T-helper 2 cell treated with Interferon-gamma antibody and Interleukin-4, amounts not matched to agents 5 μg/mL and 100 μg/mL, for 36 hours (primary cell): ENCODE data around the gene ROBO1.

Source experiments
- DNase-seq: peaks from one replicate; pipeline ENCODE4 v3.0.0; 2021; ENCODE audit warnings: low spot score
- H3K27ac Mint-ChIP-seq: one replicate; pipeline ENCODE4 v1.8.0; 2021; ENCODE audit warnings: mild to moderate bottlenecking, mixed read lengths
- H3K27me3 Mint-ChIP-seq: one replicate; pipeline ENCODE4 v1.8.0; 2021; ENCODE audit warnings: low read depth, mixed read lengths
- H3K36me3 Mint-ChIP-seq: one replicate; pipeline ENCODE4 v1.8.0; 2021; ENCODE audit warnings: low read depth, mixed read lengths
- H3K4me1 Mint-ChIP-seq: one replicate; pipeline ENCODE4 v1.8.0; 2021; ENCODE audit warnings: low read depth, mixed read lengths
- H3K4me3 Mint-ChIP-seq: one replicate; pipeline ENCODE4 v1.8.0; 2022; ENCODE audit warnings: mild to moderate bottlenecking, moderate library complexity, mixed read lengths
- H3K9me3 Mint-ChIP-seq: one replicate; pipeline ENCODE4 v1.8.0; 2021; ENCODE audit warnings: mixed read lengths

Gene ROBO1

DNA sequence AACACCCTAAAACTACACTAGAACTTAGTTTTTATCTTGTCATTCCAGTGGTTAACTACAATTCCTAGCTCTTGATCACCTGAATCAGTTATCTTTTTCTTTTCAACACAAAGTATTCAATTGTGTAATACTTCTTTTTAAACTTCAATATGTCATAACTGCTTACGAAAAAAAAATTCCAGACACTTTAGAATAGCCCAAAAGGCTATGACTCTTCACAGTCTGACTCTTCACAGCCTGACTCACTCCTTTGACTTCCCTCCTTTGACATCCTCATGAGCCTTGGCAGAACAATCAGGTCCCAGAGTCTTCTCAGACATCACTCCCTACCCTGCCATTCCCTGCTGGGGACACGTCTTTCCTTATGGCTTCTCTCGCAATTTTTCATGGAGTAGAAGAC, 727.1 kb downstream of the ROBO1 start:
- no peaks in the 10 kb centered on the region for H3K36me3 Mint-ChIP-seq
- H3K27me3 Mint-ChIP-seq, result no peaks in the 10 kb centered on the region
- peaks cover 8% of the 10 kb centered on the region for H3K9me3 Mint-ChIP-seq
- no peak for DNase-seq
- no peaks in the 10 kb centered on the region for H3K4me1 Mint-ChIP-seq
- H3K27ac Mint-ChIP-seq, result no peak overlapping the region
- no peak overlapping the region for H3K4me3 Mint-ChIP-seq

DNA sequence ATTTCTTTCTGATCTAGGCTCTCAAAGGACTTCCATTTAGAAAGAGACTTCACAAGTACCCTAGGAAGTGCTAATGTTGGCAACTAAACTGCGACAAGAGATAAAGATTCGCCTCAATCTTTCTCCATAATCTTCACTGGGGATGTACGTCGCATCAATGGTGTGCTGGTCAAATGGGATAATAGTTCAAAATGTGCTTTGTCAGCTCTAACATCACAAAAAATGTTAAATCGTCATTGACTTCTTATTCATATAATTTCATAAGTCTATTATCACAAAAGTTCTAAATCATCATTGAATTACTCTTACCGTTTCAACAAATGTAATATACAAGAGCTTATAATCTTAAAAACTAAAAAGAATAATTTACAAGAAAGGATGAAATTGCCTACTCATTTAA, 727.7 kb downstream of the ROBO1 start:
- Mint-ChIP-seq H3K9me3 (peaks cover 6% of the 10 kb centered on the region), H3K4me1 (no peaks in the 10 kb centered on the region), H3K4me3 (no peak overlapping the region), H3K27me3 (no peaks in the 10 kb centered on the region), H3K27ac (no peak overlapping the region), H3K36me3 (no peaks in the 10 kb centered on the region)
- DNase-seq, result no peak

- no peak for DNase-seq
- H3K36me3 Mint-ChIP-seq, result no peaks in the 10 kb centered on the region
- H3K9me3 Mint-ChIP-seq, result peaks cover 6% of the 10 kb centered on the region
- H3K4me1 Mint-ChIP-seq, result no peaks in the 10 kb centered on the region
- H3K4me3 Mint-ChIP-seq, result no peak overlapping the region
- no peak overlapping the region for H3K27ac Mint-ChIP-seq
- no peaks in the 10 kb centered on the region for H3K27me3 Mint-ChIP-seq
Measured at GRCh38 chr3:79039192-79039591, 728.6 kb downstream of the ROBO1 start.

DNA sequence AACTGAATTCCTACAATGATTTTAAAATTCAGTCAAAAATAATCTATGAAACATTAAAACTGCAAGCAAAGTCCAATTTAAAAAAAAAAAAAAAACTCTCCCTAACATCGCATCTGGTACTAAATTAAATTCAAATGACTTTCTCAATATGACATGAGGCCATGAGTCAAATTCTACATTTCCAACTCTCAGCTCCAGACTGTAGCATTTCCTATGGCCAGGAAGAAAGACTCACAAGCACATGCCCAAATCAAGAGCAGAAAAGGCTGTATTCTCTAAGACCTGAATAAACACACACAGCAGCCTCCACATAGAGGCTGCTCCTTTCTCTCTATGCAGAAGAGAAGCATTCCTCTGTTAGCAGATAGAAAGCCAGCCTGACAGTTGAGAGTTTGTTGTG, 729.2 kb downstream of the ROBO1 start:
- Mint-ChIP-seq H3K36me3 (no peaks in the 10 kb centered on the region), H3K9me3 (peaks cover 3% of the 10 kb centered on the region), H3K4me3 (no peak overlapping the region), H3K27ac (no peak overlapping the region), H3K27me3 (no peaks in the 10 kb centered on the region), H3K4me1 (no peaks in the 10 kb centered on the region)
- DNase-seq, result no peak

GRCh38 chr3:79038057-79038456, 729.7 kb downstream of the ROBO1 start:
- no peak for DNase-seq
- Mint-ChIP-seq H3K9me3 (no peaks in the 10 kb centered on the region), H3K27ac (no peak overlapping the region), H3K36me3 (no peaks in the 10 kb centered on the region), H3K27me3 (no peaks in the 10 kb centered on the region), H3K4me1 (no peaks in the 10 kb centered on the region), H3K4me3 (no peak overlapping the region)

DNA sequence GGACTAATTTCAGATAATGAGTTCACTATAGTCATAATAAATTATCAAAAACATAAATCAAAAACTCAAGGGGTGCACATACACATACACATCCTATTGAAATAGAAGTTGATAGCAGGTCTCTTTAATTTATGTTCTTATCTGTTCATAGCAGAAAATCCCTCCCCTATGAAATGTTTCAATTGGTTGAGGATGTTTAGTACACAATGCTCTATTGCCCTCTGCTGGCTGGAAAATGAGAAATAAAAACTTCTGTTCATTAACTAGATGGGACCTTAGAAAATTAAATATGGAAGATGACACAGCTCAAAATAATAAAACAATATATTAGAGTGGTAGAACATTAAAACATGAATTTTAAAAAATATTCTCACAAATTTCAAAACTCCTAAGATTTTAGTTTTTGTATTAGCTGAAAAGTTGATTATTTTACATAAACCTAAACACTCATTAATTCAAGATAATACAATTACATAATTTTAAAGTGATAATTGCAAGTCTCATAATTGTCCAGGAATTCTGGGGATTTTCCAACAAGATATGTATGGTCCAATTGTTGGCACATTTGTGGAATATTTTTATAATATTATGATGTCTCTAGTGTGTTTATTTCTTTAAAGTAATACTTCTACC, 735.0 kb downstream of the ROBO1 start:
- Mint-ChIP-seq H3K36me3 (no peaks in the 10 kb centered on the region), H3K27ac (no peak overlapping the region), H3K27me3 (no peaks in the 10 kb centered on the region), H3K4me3 (no peak overlapping the region), H3K4me1 (no peaks in the 10 kb centered on the region), H3K9me3 (no peaks in the 10 kb centered on the region)
- DNase-seq, result no peak

DNA sequence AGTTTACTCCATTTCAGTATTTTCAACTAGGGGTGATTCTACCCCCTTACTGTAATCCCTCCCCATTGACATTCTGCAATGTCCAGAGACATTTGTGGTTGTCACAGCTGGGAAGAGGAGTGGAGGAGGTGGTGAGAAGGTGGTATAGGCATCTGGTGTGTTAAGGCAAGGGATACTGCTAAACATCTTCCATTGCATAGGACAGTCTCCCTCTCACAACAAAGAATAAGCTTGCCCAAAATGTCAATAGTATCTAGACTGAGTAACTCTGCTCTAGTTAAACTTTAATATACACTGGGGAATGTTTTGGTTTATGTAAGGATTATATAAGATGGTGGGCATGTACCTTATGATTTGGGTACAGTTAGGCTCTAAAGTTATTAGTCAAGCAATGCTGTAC, 737.6 kb downstream of the ROBO1 start:
- H3K27me3 Mint-ChIP-seq, result no peaks in the 10 kb centered on the region
- H3K27ac Mint-ChIP-seq, result no peak overlapping the region
- no peak overlapping the region for H3K4me3 Mint-ChIP-seq
- no peaks in the 10 kb centered on the region for H3K36me3 Mint-ChIP-seq
- no peak for DNase-seq
- H3K4me1 Mint-ChIP-seq, result no peaks in the 10 kb centered on the region
- no peaks in the 10 kb centered on the region for H3K9me3 Mint-ChIP-seq

- no peaks in the 10 kb centered on the region for H3K27me3 Mint-ChIP-seq
- H3K27ac Mint-ChIP-seq, result no peak overlapping the region
- DNase-seq, result no peak
- H3K4me1 Mint-ChIP-seq, result no peaks in the 10 kb centered on the region
- no peaks in the 10 kb centered on the region for H3K9me3 Mint-ChIP-seq
- no peaks in the 10 kb centered on the region for H3K36me3 Mint-ChIP-seq
- no peak overlapping the region for H3K4me3 Mint-ChIP-seq
Measured at GRCh38 chr3:79028916-79029315, 738.9 kb downstream of the ROBO1 start.

DNA sequence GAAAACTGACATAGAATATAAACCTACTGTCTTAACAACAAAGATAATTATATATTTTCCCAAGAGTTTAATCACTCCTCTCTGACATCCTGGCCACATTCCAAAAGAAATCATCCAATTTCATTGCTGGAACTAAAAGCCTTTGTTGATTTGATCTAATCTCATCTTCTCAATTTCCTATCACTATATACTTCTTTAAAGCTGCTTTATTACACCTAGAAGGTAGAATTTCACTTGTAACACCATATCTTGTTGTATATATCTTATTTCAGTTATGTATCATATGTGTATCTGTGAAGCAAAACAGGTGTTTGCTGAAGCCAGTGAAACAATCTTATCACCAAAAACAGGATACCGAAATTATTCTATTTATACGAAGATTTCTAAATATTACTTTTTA, 740.2 kb downstream of the ROBO1 start:
- H3K27me3 Mint-ChIP-seq, result no peaks in the 10 kb centered on the region
- DNase-seq, result no peak
- H3K9me3 Mint-ChIP-seq, result no peaks in the 10 kb centered on the region
- H3K27ac Mint-ChIP-seq, result no peak overlapping the region
- no peaks in the 10 kb centered on the region for H3K36me3 Mint-ChIP-seq
- H3K4me1 Mint-ChIP-seq, result no peaks in the 10 kb centered on the region
- no peak overlapping the region for H3K4me3 Mint-ChIP-seq

DNA sequence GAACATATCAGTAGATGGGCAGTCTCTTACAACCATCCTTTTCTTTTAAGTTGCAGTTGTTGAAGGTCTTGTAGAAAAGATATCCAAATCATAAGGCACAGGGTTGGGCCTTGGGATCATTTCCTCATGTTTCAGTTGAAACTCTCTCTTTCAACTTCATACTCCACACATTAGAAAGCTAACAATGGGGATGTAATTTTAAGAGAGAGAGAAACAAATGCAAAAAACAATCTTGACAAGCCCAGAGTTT, 747.9 kb downstream of the ROBO1 start:
- H3K4me1 Mint-ChIP-seq, result peaks cover 3% of the 10 kb centered on the region
- no peak overlapping the region for H3K27ac Mint-ChIP-seq
- H3K27me3 Mint-ChIP-seq, result peaks cover 8% of the 10 kb centered on the region
- no peak for DNase-seq
- H3K4me3 Mint-ChIP-seq, result peak overlapping the region; percentile 51
- peaks cover 2% of the 10 kb centered on the region for H3K36me3 Mint-ChIP-seq
- H3K9me3 Mint-ChIP-seq, result no peaks in the 10 kb centered on the region

DNA sequence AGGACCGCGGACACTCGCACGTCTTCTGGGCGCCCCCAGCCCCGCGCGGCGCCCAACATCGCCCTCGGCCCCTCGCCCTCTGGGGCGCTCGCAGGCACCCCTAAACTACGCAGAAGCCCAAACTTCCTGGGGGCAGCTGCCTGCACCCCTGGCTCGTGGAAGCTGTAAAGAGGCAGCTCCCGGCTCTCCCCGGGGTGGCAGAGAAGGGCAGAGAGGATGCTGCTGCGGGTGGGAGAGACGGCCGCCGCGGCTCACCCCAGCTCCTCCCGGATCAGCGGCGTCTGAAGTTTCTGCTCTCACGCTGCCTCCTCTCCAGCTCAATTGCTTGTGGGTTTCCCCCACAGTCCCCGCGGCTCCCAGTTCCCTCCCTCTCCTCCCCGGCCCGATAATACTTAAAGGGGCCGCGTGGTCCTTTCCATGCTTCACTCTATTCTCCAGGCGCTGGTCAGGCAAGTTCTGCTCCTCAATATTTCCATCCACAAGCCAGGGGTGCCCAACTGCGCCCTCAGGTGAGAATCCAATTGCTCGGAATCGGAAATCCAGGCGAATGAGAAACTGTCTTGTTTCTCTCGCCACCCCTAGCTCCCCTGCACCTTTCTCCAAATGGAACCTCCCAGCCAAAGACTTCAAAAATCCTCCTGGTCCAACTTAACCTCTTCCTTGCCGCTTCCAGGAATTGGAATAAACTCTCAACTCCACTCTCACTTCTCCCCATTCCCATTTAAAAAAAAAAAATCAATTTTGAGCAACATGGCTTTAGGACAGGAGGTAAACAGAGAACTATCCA, 748.5 kb downstream of the ROBO1 start:
- peak overlapping the region; percentile 51 for H3K4me3 Mint-ChIP-seq
- no peak overlapping the region for H3K27ac Mint-ChIP-seq
- DNase-seq, result no peak
- H3K27me3 Mint-ChIP-seq, result peaks cover 8% of the 10 kb centered on the region
- peaks cover 3% of the 10 kb centered on the region for H3K4me1 Mint-ChIP-seq
- no peaks in the 10 kb centered on the region for H3K9me3 Mint-ChIP-seq
- H3K36me3 Mint-ChIP-seq, result peaks cover 2% of the 10 kb centered on the region

GRCh38 chr3:79018671-79019136, 749.1 kb downstream of the ROBO1 start:
- peaks cover 8% of the 10 kb centered on the region for H3K27me3 Mint-ChIP-seq
- H3K9me3 Mint-ChIP-seq, result no peaks in the 10 kb centered on the region
- H3K4me1 Mint-ChIP-seq, result peaks cover 3% of the 10 kb centered on the region
- no peak overlapping the region for H3K27ac Mint-ChIP-seq
- peaks cover 2% of the 10 kb centered on the region for H3K36me3 Mint-ChIP-seq
- H3K4me3 Mint-ChIP-seq, result no peak overlapping the region
- no peak for DNase-seq

GRCh38 chr3:79018265-79018664, 749.5 kb downstream of the ROBO1 start:
- peaks cover 2% of the 10 kb centered on the region for H3K36me3 Mint-ChIP-seq
- H3K27ac Mint-ChIP-seq, result no peak overlapping the region
- peaks cover 8% of the 10 kb centered on the region for H3K27me3 Mint-ChIP-seq
- peaks cover 3% of the 10 kb centered on the region for H3K4me1 Mint-ChIP-seq
- DNase-seq, result no peak
- H3K4me3 Mint-ChIP-seq, result no peak overlapping the region
- no peaks in the 10 kb centered on the region for H3K9me3 Mint-ChIP-seq

GRCh38 chr3:79016587-79017376, 751.0 kb downstream of the ROBO1 start:
- Mint-ChIP-seq H3K4me3 (no peak overlapping the region), H3K9me3 (no peaks in the 10 kb centered on the region), H3K4me1 (peaks cover 3% of the 10 kb centered on the region), H3K27ac (no peak overlapping the region), H3K27me3 (peaks cover 8% of the 10 kb centered on the region), H3K36me3 (peaks cover 2% of the 10 kb centered on the region)
- no peak for DNase-seq
